Amygdala (tissue), 56 donors: Measurements from ENCODE around the gene TRIM43.
"Not testable (repeated sequence)": the region's sequence is repeated elsewhere in the genome, so short reads cannot be mapped to it uniquely, and the experiment has no call there.

Experiments used
- DNase-seq, 56 donors: peaks; one replicate each; lab custom pipeline; 2025; lab: John Stamatoyannopoulos, UW

Gene TRIM43

DNA sequence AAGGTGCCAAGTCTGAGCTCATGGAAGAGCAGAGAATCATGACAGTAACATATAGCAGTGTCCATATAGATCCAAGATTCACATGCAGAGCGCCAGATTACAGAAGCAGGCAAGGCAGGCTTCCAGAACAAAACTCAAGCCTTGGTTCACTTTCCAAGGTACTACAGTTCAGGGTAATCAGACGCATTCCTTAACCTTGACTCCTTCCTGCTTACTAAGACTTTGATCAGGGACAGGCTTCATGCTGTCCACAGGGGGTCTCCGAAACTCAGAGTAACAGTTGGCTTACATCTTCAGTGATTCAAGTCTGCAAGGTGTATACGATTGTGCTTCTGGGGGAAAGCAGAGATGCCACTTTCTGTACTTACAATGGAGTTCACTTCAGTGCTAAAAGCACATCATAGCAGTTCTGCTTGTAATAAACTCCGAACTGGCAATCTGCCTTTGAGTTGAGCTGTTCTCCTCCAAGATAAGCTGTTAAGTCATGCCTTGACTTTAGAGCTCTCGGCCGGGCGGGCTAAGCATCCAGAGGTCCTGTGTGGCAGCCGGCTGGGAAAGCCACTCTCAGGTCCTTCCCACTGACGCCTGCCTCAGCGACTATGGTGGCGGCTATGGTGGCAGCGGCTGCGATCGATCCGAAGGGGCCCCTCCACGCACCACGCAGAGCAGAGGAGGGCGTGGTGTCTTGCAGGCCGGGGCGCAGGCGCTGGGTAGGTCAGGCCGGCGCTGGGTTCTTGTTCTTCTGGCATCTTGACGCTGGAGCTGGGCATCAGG, 48.9 kb downstream of the TRIM43 start:
- not testable (repeated sequence) for DNase-seq

DNA sequence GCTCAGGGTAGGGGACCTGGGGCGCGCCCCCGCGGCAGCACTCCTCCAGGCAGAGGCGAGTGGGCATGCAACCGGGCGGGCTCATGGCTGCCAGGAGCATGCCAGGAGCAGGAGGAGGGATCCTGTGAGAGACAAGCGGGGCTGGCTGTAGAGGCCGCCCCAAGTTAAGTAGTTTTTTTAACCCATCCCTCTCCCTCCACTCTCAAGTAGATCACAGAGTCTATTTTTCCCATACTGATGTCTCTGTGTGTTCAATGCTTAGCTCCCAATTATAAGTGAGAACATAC, 49.4 kb downstream of the TRIM43 start:
- not testable (repeated sequence) for DNase-seq

DNA sequence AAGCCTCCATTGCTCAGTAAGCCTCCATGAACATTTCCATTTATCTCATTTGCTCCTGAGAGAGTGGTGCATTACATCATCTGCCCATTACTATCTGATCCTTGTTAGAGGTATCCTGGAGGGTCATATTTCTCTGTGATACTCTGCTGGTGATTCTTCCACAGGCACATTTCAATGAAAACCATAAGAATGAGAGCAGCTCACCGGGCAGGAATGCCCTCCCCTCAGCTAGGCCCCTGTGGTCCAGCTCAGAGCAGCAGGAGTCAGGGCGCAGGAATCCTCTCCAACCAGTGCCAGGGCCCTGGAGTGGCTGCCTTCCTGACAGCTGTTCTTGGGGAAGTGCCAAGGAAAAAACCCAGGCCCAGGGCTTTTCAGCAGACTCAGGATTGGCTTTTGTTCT, 50.0 kb downstream of the TRIM43 start:
- not testable (repeated sequence) for DNase-seq

DNA sequence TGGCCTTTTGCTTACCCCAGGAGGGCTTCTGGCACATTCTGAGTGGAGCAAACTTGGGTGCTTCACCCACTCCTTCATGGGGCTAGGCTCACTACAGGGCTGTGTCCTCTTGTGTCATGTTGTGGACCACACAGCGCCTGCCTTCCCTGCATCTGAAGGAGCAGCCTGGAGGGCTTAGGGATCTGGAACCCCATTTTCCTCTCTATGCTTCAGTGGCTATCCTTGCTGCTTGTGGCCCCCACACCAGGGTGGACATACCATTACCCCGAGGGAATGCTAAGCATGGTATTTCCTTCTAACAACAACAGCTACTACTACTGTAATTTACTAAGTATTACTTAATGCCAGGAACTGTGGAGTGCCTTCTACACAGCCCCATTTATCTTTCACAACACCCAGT, 50.6 kb downstream of the TRIM43 start:
- not testable (repeated sequence) for DNase-seq

- not testable (repeated sequence) for DNase-seq
Observed at GRCh38 chr2:95642951-95643350, 51.1 kb downstream of the TRIM43 start.

DNA sequence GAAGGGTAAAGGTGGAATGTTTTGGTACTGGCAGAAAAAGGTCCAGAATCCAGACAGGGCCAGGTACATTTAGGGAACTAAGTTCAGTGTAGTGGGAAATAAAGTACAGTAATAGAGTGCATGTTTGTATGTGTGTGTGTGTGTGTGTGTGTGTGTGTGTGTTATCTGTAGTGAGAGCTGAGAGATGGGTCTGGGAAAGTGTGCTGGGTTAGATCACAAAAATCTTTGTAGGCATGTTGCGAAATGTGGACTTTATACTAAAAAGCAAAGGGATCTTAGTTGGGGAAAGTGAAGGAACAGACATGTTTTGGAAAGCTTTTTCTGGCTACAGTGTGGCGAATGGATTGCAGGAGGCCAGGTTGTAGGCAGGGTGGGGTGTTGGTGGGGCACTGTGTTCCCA, 53.5 kb downstream of the TRIM43 start:
- DNase-seq = not testable (repeated sequence)

DNA sequence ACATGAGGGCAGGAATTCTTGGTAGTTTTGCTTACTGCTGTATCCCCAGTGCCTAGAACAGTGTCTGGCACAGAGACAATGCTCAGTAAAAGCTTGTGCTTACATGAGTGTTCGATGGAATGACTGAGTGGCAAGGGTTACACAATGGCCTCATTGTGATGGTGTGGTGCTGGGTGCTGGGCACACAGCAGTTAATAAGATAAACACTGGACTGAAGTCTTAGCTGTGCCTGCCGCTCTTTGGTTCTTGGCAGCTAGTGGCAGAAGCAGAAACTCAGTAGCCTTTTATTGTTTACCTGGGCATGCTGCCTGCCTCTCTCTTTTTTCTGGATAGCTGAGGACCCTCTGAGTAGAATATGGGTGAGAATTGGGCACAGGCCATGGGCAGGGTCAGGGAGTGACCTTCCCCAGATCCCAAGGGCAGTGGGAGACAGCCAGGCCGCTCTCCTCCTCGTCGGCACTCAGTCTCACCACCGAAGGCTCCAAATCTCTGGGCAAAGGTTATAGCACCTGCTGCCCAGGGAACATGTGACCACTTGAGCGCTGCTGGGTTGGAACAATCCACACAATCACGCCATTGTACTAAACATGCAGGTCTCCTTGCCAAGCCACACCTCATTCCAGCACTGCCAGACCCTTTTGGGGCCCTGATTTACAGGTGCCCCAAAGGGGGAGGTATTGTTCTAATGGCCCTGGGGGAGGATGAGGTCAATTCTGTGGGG, 54.6 kb downstream of the TRIM43 start:
- not testable (repeated sequence) for DNase-seq

- DNase-seq = not testable (repeated sequence)
Observed at GRCh38 chr2:95648894-95649544, 57.2 kb downstream of the TRIM43 start.
